Right lobe of liver (tissue), 6 donors: ENCODE results near the gene IER3. TPM values are rescaled to one million over a fixed set of nuclear protein-coding genes. Genes with fewer than 3 reads are reported as not detected.

Source experiments
- ATAC-seq, 4 donors: fragments of 200-7000 bp; cut with Tn5 transposase; one replicate each; pipeline ENCODE4 v1.9.1; 2020; ENCODE audit warnings: mild to moderate bottlenecking in 4 of 4, moderate library complexity in 4 of 4
- DNase-seq, 3 donors: peaks; one replicate each; pipeline ENCODE4 v3.0.0-alpha.2; 2020
- H3K27ac ChIP-seq, 3 donors: fragments of 200-600 bp; one replicate each; pipeline ENCODE4 v1.8.0; 2022
- H3K27me3 ChIP-seq, 2 donors: fragments of 200-600 bp; one replicate each; pipeline ENCODE4 v1.8.0; 2022
- H3K36me3 ChIP-seq, 4 donors: fragments of 200-600 bp; sonication (generic) in 1 of 4; one replicate each; pipeline versions ENCODE4 v1.5.1 to v1.8.0; 2017 to 2022; ENCODE audit warnings: control low read depth in 1 of 4
- H3K4me1 ChIP-seq, 4 donors: fragments of 200-600 bp; sonication (generic) in 1 of 4; one replicate each; pipeline versions ENCODE4 v1.5.1 to v1.8.0; 2017 to 2022; ENCODE audit warnings: control low read depth in 1 of 4
- H3K4me3 ChIP-seq, 3 donors: fragments of 200-600 bp; one replicate each; pipeline ENCODE4 v1.8.0; 2022
- H3K9me3 ChIP-seq, 4 donors: fragments of 200-600 bp; sonication (generic) in 1 of 4; one replicate each; pipeline versions ENCODE4 v1.5.1 to v1.8.0; 2017 to 2022; ENCODE audit warnings: control low read depth in 1 of 4
- POLR2A ChIP-seq: fragments of 450-650 bp; IDR thresholded peaks from one replicate; pipeline ENCODE4 v1.6.1; 2017; ENCODE audit warnings: antibody characterized with exemption, mild to moderate bottlenecking
- WGBS: methylation state at CpG from one replicate; pipeline ENCODE4 v1.1.6; 2018; ENCODE audit warnings: low coverage, low lambda C conversion rate; ENCODE audit not compliant: insufficient coverage; ENCODE audit errors: missing lambda C conversion rate; 5-methylcytosine and 5-hydroxymethylcytosine counted together
- intact Hi-C, 2 donors: fragments of 100-400 bp; cut with DNase I; formaldehyde crosslinking; loops; one replicate each; pipeline versions ENCODE4 v1.11.2 to v1.14.1; 2022
- total RNA-seq, 6 experiments: library from RNA; depleted of rRNA in 2 of 6; stranded (reverse); fragments of >200 nt in 2 of 6; fragmentation: NEBNext Ultra II Directional in 3 of 6; extraction: Animal tissue kit (Norgen Biotek cat#: 25700) in 3 of 6; gene quantifications; one replicate each; pipeline versions ENCODE4 v1.1.0 to v1.2.4, GENCODE V29; 2016 to 2023
- TF ChIP-seq, protein P1 (sequence below), 4 donors: fragments of 200-600 bp in 3 of 4; fragments of 450-650 bp in 1 of 4; IDR thresholded peaks; one replicate each; pipeline versions ENCODE4 v1.5.1 to v1.8.0; 2016 to 2022; ENCODE audit warnings: antibody characterized with exemption in 4 of 4, mild to moderate bottlenecking in 2 of 4
- donor health status: DM: no; HTN: yes; CAD: no.
- donor health status: DM: no; HTN: no; CAD: no.
- donor health status: DM: no; HTN: no; CAD: no.
- donor health status: DM: no; HTN: yes; CAD: no.
- donor health status: DM: no; HTN: yes; CAD: no.

IER3 gene
- total RNA-seq, 6 experiments from 2014 or later: 2.8 to 72.3 (median 24.5) TPM

GRCh38 chr6:30732237-30732943 is 12.0 kb downstream of the IER3 start:
- intact Hi-C loops: loop anchor here in 1 of 2 donors (10.0 kb wide), 1 partner anchor 108 kb away; the partner anchor contains the start of gene ATAT1
- TF ChIP-seq POLR2A: no peak
- TF ChIP-seq, protein P1, sequence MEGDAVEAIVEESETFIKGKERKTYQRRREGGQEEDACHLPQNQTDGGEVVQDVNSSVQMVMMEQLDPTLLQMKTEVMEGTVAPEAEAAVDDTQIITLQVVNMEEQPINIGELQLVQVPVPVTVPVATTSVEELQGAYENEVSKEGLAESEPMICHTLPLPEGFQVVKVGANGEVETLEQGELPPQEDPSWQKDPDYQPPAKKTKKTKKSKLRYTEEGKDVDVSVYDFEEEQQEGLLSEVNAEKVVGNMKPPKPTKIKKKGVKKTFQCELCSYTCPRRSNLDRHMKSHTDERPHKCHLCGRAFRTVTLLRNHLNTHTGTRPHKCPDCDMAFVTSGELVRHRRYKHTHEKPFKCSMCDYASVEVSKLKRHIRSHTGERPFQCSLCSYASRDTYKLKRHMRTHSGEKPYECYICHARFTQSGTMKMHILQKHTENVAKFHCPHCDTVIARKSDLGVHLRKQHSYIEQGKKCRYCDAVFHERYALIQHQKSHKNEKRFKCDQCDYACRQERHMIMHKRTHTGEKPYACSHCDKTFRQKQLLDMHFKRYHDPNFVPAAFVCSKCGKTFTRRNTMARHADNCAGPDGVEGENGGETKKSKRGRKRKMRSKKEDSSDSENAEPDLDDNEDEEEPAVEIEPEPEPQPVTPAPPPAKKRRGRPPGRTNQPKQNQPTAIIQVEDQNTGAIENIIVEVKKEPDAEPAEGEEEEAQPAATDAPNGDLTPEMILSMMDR (IDR thresholded peaks at IDR 0.05): no peak
- H3K36me3 ChIP-seq: peaks cover 10 to 65% (median 31%) of the 10 kb centered on the region in 4 donors
- peak in 1 of 3 donors; percentile 32 for DNase-seq
- H3K9me3 ChIP-seq: no peaks in the 10 kb centered on the region
- H3K27me3 ChIP-seq: no peaks in the 10 kb centered on the region
- peaks cover 0 to 4% (median 0%) of the 10 kb centered on the region in 4 donors for H3K4me1 ChIP-seq
- ATAC-seq: no peak
- 93% methylated on average over 12 of the region's 12 CpGs for WGBS
- no peak overlapping the region for H3K4me3 ChIP-seq
- H3K27ac ChIP-seq: no peak overlapping the region

DNA sequence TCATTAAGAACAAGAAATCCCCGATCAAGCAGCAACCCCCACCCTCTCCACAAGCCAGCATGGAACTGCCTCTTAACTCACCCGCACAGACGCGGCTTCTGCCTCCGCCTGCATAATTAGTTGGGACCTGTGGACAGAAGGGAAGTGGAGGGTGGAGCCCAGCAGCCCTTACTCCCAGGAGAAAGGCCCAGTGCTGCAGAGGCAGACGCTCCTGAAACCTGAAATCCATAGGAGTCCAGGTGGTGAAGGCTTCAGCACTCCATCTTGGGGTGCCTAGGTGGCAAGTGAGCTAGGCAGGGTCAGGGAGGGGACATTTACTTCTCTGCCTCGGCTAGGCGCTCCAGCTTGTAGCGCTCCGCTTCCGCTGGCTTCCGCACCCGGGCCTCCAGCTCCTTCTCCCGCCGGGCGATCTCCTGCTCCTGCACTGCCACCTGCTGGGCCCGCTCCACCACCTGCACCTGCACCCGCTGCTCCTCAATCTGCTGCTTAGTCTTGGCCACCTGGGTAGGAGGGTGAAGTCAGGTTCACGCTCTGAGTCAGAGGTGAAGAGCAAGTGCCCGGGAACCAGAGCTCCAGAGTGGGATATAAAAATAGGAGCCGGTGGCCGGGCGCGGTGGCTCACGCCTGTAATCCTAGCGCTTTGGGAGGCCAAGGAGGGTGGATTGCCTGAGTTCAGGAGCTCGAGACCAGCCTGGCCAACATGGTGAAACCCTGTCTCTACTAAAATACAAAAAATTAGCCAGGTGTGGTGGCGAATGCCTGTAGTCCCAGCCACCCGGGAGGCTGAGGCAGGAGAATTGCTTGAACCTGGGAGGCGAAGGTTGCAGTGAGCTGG is 13.5 kb downstream of the IER3 start:
- Histone ChIP-seq H3K4me3 (no peak overlapping the region), H3K27ac (no peak overlapping the region), H3K36me3 (peaks cover 10 to 58% (median 30%) of the 10 kb centered on the region in 4 donors), H3K27me3 (no peaks in the 10 kb centered on the region), H3K9me3 (no peaks in the 10 kb centered on the region), H3K4me1 (peaks cover 0 to 4% (median 0%) of the 10 kb centered on the region in 4 donors)
- peak; percentile 83 to 88 (median 87) for DNase-seq
- TF ChIP-seq POLR2A: no peak
- TF ChIP-seq, protein P1 (IDR thresholded peaks at IDR 0.05): peak; percentile 62 to 80 (median 74)
- WGBS: 27% methylated on average over 9 of the region's 30 CpGs
- peak; percentile 93 to 99 (median 95) for ATAC-seq
- intact Hi-C loops: loop anchor here in 1 of 2 donors (10.0 kb wide), 1 partner anchor 106 kb away; the partner anchor contains the start of gene ATAT1

DNA sequence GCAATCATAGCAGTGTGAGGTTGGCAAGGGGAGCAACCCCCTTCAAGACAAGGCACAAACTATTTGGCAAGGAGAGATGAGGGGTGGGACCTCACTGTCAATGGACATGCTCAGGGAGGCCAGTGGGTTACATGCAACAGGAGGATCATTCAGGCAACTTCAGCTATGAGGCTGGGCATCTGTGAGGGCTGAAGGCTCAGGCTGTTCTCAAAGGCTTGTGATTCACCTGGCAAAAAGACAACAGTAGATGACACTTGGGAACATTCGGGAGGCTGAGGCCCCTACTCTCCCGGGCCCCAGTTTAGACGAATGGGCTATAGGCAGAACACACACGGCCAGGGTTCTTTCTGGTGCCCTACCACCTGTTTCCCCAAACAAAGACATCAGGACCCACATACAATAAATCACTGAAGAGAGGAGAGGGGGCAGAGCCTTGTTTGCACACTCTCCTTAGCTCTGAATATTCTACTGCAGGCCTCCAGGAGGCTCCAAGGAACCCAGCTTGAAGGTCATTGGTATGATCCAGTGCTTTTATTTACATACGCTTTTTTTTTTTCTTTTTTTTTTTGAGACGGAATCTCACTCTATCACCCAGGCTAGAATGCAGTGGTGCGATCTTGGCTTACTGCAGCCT is 16.3 kb downstream of the IER3 start:
- intact Hi-C loops: loop anchor here in 1 of 2 donors (2.0 kb wide), 1 partner anchor 47 kb away; no protein-coding TSS in a partner anchor
- DNase-seq (peak in 1 of 3 donors; percentile 11), ATAC-seq (no peak)
- Histone ChIP-seq H3K36me3 (peaks cover 17 to 56% (median 38%) of the 10 kb centered on the region in 4 donors), H3K27ac (no peak overlapping the region), H3K9me3 (no peaks in the 10 kb centered on the region), H3K4me3 (no peak overlapping the region), H3K4me1 (peaks cover 0 to 8% (median 3%) of the 10 kb centered on the region in 4 donors), H3K27me3 (no peaks in the 10 kb centered on the region)
- no peak for TF ChIP-seq POLR2A
- TF ChIP-seq, protein P1 (IDR thresholded peaks at IDR 0.05): no peak
- 54% methylated on average over 2 of the region's 7 CpGs for WGBS
